Skin epidermis (tissue), 12 donors: Measurements from ENCODE around the gene SDK2.
A peak's percentile ranks its signal among the peaks of the same experiment; 100 is the strongest.

Experiments
- H3K27ac ChIP-seq, 21 experiments: fragments of 200-600 bp; sonication (generic) in 11 of 21; one replicate each; pipeline ENCODE4 v1.5.0; 2020; ENCODE audit warnings: mild to moderate bottlenecking in 3 of 21, inconsistent platforms in 2 of 21, moderate library complexity in 2 of 21
- H3K4me3 ChIP-seq, 7 experiments: fragments of 200-600 bp; sonication (generic) in 2 of 7; one replicate each; pipeline ENCODE4 v1.5.0; 2020; ENCODE audit warnings: inconsistent platforms in 2 of 7, mild to moderate bottlenecking in 2 of 7, moderate library complexity in 1 of 7

The SDK2 gene

DNA sequence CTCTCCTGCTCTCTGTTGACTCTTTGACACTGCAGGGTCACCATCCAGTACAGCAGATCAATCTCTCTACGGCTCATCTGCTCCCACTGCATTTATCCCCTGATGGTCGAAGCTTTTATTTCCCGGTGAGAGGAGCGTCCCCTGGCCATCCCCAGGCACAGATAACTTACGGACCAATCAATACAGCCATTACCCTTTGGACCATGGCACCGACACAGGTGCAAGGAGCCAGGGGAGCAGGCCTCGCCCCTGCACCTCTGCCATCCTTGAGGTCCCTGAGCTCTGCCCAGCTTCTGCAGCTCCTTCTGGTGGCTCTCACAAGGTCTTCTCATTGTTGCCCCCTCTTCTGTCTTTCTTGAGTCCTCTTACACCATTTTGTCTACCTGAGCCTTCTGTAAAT is 115.6 kb downstream of the SDK2 start:
- Histone ChIP-seq H3K27ac (no peak overlapping the region), H3K4me3 (no peak overlapping the region)

DNA sequence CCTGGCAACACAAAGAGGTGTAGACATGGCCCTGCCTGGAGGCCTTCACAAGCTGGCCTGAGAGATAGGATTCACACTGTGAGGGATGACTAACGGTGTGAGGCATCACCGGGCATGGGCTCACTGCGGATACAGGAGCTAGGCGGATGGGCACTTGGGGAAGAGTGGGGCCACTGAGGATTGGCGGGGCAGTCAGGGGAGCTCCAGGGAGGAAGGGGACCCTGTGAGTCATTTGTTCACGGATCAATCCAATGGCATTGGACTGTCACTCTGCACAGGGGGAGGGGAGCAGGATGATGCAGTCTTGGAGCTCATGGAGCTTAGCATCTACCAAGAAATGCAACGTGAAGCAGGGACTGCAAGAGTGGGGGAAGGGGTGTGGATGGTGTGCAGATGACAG is 117.3 kb downstream of the SDK2 start:
- Histone ChIP-seq H3K27ac (no peak overlapping the region), H3K4me3 (no peak overlapping the region)

GRCh38 chr17:73524941-73525679 is 119.1 kb downstream of the SDK2 start:
- no peak overlapping the region for H3K27ac ChIP-seq
- no peak overlapping the region for H3K4me3 ChIP-seq

- H3K27ac ChIP-seq: no peak overlapping the region
- no peak overlapping the region for H3K4me3 ChIP-seq
Observed at GRCh38 chr17:73522696-73523095, 121.5 kb downstream of the SDK2 start.

- Histone ChIP-seq H3K4me3 (no peak overlapping the region), H3K27ac (no peak overlapping the region)
Observed at GRCh38 chr17:73522107-73522506, 122.1 kb downstream of the SDK2 start.

- no peak overlapping the region for H3K27ac ChIP-seq
- H3K4me3 ChIP-seq: no peak overlapping the region
Observed at GRCh38 chr17:73521376-73521775, 122.9 kb downstream of the SDK2 start.

GRCh38 chr17:73520369-73520761 is 123.9 kb downstream of the SDK2 start:
- H3K27ac ChIP-seq: no peak overlapping the region
- H3K4me3 ChIP-seq: no peak overlapping the region

DNA sequence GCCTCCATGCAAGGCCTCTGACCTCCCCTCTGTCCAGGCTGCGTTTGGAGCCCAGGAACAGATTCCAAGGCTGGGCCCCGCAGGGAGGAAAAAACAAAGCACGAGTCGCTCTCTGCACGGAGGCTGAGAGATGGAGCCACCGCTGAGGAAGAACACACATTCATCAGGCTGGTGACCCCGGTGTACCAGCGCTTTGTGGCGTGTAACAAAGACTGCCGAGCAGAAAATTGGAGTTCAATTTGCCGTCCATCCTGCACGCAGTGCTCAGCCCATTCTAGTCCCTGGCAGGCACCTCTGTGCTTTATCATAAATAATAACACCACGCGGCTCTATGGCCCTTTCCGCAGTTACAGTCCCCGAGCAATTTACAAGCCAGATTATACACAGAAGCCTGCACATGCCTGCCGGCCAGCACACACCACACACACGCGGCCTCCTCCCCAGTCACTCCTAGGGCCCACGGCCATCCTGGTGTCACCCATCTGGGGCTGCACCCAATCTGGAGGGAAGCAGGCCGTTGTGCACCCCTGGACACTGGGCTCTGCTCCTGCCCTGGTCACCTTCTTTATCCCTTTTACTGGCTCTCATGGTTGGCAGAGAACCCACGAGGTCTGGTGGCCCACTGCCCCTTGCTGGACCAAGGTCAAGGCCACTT is 124.4 kb downstream of the SDK2 start:
- Histone ChIP-seq H3K27ac (no peak overlapping the region), H3K4me3 (no peak overlapping the region)

GRCh38 chr17:73519011-73519410 is 125.2 kb downstream of the SDK2 start:
- Histone ChIP-seq H3K27ac (no peak overlapping the region), H3K4me3 (no peak overlapping the region)

DNA sequence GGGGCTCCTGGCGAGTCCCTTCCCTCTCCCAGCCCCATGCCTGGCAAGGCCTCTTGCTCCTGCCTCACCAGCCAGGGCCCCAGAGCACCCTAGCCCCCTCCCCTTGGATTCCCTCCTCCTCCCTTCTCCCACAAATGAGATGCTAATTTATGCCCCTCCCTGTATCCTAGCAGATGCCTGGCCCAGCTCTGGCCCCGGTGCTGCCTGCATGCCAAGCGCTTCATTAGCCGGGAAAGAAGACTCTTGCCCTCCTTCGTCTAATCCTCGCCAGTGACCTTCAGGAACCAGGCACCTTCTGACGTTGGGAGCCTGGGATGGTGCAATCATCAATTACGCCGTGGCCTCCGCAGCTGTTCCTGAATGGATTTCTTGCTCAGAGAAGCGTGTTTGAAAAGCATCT is 127.8 kb downstream of the SDK2 start:
- Histone ChIP-seq H3K27ac (no peak overlapping the region), H3K4me3 (no peak overlapping the region)

- Histone ChIP-seq H3K27ac (peak overlapping the region in 1 of 21 experiments; percentile 24), H3K4me3 (no peak overlapping the region)
Observed at GRCh38 chr17:73514146-73514863, 129.9 kb downstream of the SDK2 start.

DNA sequence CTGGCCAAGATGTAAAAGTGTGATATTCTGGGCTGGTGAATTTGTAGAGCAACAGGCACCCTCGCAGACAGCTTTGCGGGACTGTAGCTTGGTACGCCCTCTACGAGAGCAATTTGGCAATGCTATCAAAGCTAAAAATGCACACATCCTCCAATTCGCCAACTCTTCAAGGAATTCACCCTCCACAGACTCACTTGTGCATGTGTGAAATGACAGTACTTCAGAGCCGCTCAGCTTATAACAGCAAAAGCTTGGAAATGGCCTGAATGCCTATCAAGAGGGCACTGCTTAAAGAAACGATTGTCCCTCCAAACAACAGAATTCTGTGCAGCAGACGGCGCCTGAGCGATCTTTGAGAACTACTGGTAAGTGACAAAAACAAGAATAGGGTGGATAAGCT is 130.8 kb downstream of the SDK2 start:
- H3K27ac ChIP-seq: no peak overlapping the region
- H3K4me3 ChIP-seq: no peak overlapping the region

DNA sequence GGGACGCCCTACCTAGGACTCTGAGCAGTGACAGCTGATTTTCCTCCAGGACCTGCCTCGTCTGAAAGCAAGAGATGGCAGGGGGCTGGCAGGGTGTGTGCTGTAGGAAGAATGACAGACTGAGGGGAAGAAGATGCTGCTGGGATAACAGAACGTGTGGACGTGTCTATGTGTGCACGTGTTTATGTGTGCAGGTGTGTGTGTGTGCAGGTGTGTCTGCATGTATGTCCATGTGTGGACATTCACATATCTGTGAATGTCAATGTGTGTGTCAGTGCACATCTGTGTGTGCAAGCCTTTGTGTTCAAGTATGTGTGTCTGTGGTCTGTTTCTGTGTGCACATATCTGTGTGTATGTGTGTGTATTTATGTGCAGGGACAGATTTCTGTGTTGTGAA is 132.5 kb downstream of the SDK2 start:
- no peak overlapping the region for H3K27ac ChIP-seq

DNA sequence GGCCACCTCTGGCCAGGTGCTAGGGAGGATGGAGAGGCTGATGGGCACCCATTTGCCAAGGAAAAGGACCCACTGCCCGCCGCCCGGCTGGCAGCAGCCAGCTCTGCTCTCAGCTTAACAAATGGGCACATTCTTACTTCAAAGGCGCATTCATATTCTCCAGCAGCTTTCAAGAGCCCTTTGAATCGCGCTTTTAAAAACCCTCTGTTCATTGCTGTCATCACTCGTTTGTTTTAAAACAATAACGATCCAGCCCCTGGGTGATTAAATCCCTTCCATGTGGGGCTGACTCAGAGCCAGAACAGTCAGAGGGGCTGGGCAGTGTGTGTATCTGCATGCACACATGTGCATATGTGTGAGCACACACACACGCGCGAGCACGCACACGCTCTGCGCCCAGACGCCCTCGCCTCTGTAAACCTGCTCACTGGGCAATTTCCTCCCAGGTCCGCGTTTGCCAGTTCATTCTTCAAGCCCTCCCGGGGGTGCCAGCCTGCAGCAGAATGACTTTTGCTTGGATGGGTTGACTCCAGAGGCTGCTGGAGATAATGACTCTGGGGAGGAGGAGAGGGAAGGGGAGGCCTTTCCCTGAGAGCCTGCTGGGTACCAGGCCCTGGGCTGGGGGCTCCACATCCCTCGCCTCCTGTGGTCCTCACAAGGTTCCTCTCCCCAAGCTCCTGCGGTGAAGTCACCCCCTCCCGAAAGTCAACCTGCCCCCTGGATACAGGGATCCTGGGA is 133.1 kb downstream of the SDK2 start:
- no peak overlapping the region for H3K27ac ChIP-seq

More for the DNA sequence above, 132.5 kb downstream of the SDK2 start:
- no peak overlapping the region for H3K4me3 ChIP-seq

GRCh38 chr17:73508931-73509605 is 135.2 kb downstream of the SDK2 start:
- H3K4me3 ChIP-seq: no peak overlapping the region

More for the DNA sequence above, 133.1 kb downstream of the SDK2 start:
- H3K4me3 ChIP-seq: no peak overlapping the region

DNA sequence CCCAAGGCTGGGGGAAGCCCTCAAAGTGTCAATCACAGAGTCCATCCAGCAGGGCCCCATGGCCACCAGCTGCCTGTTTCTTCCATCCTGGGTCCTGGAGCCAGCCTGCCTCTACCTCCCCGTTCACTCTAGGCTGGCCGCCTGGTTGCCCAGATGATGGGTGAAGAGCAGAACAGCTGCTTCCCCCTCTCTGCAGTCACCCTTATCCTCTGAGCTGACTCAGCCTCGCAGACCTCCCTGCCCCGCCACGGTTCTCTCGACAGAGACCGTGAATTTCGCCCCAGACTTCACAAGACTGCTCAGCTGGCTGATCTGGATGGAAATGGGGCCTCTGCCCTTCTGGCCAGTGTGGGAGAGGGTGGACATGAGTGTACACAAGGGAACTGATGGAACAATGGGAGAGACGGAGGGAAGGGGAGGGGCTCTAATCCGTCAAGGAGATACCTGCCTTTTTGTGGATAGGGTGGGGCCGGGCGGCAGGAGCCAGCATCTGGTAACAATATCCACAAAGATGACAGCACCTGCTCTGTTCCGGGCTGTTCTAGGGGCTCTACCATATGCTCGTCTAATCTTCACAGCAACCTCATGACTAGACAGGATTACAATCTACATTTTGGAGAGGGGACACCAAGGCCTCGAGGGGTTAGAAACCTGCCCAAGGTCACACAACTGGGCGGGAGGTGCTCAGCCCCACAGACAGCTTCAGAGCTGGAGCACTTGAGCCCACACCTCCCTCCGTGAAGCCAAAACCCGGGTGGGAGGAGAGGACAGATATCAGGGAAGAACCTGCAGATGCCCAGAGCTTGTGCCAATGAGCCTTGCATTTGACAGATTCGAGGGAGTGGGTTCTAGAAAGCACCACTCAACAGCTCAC is 136.0 kb downstream of the SDK2 start:
- H3K27ac ChIP-seq: no peak overlapping the region
- no peak overlapping the region for H3K4me3 ChIP-seq

More at GRCh38 chr17:73508931-73509605, 135.2 kb downstream of the SDK2 start:
- H3K27ac ChIP-seq: no peak overlapping the region

DNA sequence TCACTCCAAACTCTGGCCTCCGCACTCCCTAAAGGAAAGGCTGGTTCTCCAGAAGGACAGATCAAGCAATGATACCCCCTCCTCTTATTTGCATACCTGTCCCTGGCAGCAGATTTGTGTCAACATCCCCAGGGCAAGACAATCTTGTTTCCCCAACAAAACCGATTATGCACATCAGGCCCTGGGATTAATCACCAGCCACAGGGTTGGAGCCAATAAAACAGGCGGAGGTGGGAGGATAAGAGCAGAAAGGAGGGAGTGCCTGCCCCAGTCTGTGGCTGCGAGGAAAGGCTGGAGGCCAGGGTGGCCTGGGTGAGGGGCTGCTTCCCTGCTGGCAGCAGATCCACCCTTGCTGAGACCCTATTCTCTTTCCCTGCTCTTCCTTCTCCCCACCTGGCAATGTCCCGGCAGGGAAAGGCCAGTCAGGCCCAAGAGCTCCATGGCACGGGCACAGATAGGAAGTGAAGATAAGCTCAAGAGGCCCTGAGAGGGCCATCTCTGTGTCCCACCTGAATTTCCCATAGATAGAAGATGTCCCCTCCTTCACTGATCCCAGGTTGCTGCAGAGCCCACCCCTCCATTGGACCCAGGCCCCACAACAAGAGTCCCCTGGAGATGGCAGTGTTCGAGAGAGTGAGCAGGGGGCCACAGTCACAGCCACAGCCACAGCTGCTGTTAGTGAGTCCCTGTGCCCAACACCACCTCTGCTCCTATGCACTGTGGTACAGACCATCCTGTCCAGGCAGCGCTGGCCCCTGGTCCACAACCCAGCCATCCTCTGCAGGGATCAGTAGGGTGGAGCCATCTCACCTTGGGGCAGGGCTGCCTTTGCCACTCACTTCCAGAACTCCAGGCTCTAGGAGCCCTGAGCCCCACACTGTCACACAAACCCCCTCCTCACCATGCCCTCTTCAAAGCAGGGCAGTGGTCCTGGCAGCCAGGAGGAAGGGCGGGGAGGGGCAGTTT is 137.5 kb downstream of the SDK2 start:
- no peak overlapping the region for H3K4me3 ChIP-seq

DNA sequence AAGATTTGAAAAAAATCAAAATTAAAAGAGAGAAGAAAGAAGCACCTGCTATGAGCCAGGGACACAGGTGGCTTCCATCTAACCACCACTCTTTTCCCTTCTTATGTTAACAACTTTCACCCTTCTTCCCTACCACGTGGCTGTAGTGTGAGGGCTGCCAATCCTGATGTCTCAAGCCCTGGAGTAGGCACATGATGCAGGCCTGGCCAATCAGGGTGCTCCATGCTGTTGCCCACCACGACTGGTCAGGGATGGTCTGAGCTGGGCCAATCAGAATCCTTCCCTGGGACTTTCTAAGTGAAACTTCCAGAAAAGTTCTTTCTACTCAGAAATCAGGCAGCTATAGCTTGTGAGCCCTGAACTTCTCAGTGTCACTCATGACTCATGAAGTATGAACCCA is 140.7 kb downstream of the SDK2 start:
- H3K4me3 ChIP-seq: no peak overlapping the region
- H3K27ac ChIP-seq: no peak overlapping the region

More for the DNA sequence above, 137.5 kb downstream of the SDK2 start:
- no peak overlapping the region for H3K27ac ChIP-seq
